Measurements from ENCODE around the gene NGDN.

Gene NGDN

GRCh38 chr14:23478109-23478759, 8.7 kb downstream of the NGDN start:
- DNase-seq (peak; percentile 26), ATAC-seq (replicated peaks) (peak; percentile 67 to 68)
- Mint-ChIP-seq H3K4me3 (no peak overlapping the region), H3K9me3 (no peaks in the 10 kb centered on the region), H3K36me3 (peaks cover 32 to 50% of the 10 kb centered on the region in 2 donors), H3K4me1 (peaks cover 11 to 19% of the 10 kb centered on the region in 2 donors), H3K27me3 (no peaks in the 10 kb centered on the region), H3K27ac (no peak overlapping the region)

- Mint-ChIP-seq H3K27me3 (no peaks in the 10 kb centered on the region), H3K36me3 (peaks cover 38 to 56% of the 10 kb centered on the region in 2 donors), H3K4me3 (no peak overlapping the region), H3K27ac (peak overlapping the region; percentile 17), H3K9me3 (no peaks in the 10 kb centered on the region), H3K4me1 (peaks cover 11 to 19% of the 10 kb centered on the region in 2 donors)
- ATAC-seq (replicated peaks): no peak
- no peak for DNase-seq
Measured at GRCh38 chr14:23481362-23481970, 12.0 kb downstream of the NGDN start.

GRCh38 chr14:23481979-23482822, 12.7 kb downstream of the NGDN start:
- no peak for DNase-seq
- Mint-ChIP-seq H3K4me3 (no peak overlapping the region), H3K27me3 (no peaks in the 10 kb centered on the region), H3K4me1 (peaks cover 8 to 19% of the 10 kb centered on the region in 2 donors), H3K9me3 (no peaks in the 10 kb centered on the region), H3K27ac (peak overlapping the region; percentile 17), H3K36me3 (peaks cover 39 to 57% of the 10 kb centered on the region in 2 donors)
- no peak for ATAC-seq (replicated peaks)

GRCh38 chr14:23482823-23483148, 13.3 kb downstream of the NGDN start:
- no peak overlapping the region for H3K27ac Mint-ChIP-seq
- peaks cover 37 to 57% of the 10 kb centered on the region in 2 donors for H3K36me3 Mint-ChIP-seq

GRCh38 chr14:23483236-23483854, 13.8 kb downstream of the NGDN start:
- Mint-ChIP-seq H3K9me3 (no peaks in the 10 kb centered on the region), H3K27ac (peak overlapping the region; percentile 11), H3K4me1 (peaks cover 6 to 15% of the 10 kb centered on the region in 2 donors), H3K36me3 (peaks cover 35 to 52% of the 10 kb centered on the region in 2 donors), H3K27me3 (no peaks in the 10 kb centered on the region), H3K4me3 (no peak overlapping the region)
- ATAC-seq (replicated peaks) (peak; percentile 49 to 62), DNase-seq (no peak)

More at GRCh38 chr14:23482823-23483148, 13.3 kb downstream of the NGDN start:
- Mint-ChIP-seq H3K9me3 (no peaks in the 10 kb centered on the region), H3K4me3 (no peak overlapping the region), H3K4me1 (peaks cover 6 to 17% of the 10 kb centered on the region in 2 donors), H3K27me3 (no peaks in the 10 kb centered on the region)
- DNase-seq (no peak), ATAC-seq (replicated peaks) (no peak)

GRCh38 chr14:23485326-23485725, 15.8 kb downstream of the NGDN start:
- H3K9me3 Mint-ChIP-seq: no peaks in the 10 kb centered on the region
- no peak overlapping the region for H3K4me3 Mint-ChIP-seq
- no peaks in the 10 kb centered on the region for H3K27me3 Mint-ChIP-seq
- H3K27ac Mint-ChIP-seq: no peak overlapping the region
- H3K4me1 Mint-ChIP-seq: peaks cover 6 to 15% of the 10 kb centered on the region in 2 donors
- peaks cover 33 to 54% of the 10 kb centered on the region in 2 donors for H3K36me3 Mint-ChIP-seq
- ATAC-seq (replicated peaks): no peak
- DNase-seq: no peak

- no peak overlapping the region for H3K4me3 Mint-ChIP-seq
- ATAC-seq (replicated peaks) (no peak), DNase-seq (no peak)
- H3K9me3 Mint-ChIP-seq: no peaks in the 10 kb centered on the region
- H3K4me1 Mint-ChIP-seq: peaks cover 6 to 15% of the 10 kb centered on the region in 2 donors
- peak overlapping the region; percentile 32 for H3K27ac Mint-ChIP-seq
- no peaks in the 10 kb centered on the region for H3K27me3 Mint-ChIP-seq
- peaks cover 35 to 54% of the 10 kb centered on the region in 2 donors for H3K36me3 Mint-ChIP-seq
Measured at GRCh38 chr14:23486036-23486435, 16.5 kb downstream of the NGDN start.

GRCh38 chr14:23487216-23487615, 17.7 kb downstream of the NGDN start:
- Mint-ChIP-seq H3K27me3 (no peaks in the 10 kb centered on the region), H3K4me3 (no peak overlapping the region), H3K4me1 (peaks cover 2 to 10% of the 10 kb centered on the region in 2 donors), H3K9me3 (no peaks in the 10 kb centered on the region), H3K36me3 (peaks cover 30 to 49% of the 10 kb centered on the region in 2 donors), H3K27ac (no peak overlapping the region)
- ATAC-seq (replicated peaks): no peak
- DNase-seq: no peak

GRCh38 chr14:23492618-23493272, 23.2 kb downstream of the NGDN start:
- Mint-ChIP-seq H3K27me3 (no peaks in the 10 kb centered on the region), H3K4me1 (no peaks in the 10 kb centered on the region), H3K4me3 (no peak overlapping the region), H3K9me3 (no peaks in the 10 kb centered on the region), H3K36me3 (peaks cover 9 to 17% of the 10 kb centered on the region in 2 donors), H3K27ac (no peak overlapping the region)
- no peak for DNase-seq
- no peak for ATAC-seq (replicated peaks)

GRCh38 chr14:23494223-23494622, 24.7 kb downstream of the NGDN start:
- DNase-seq: no peak
- no peak overlapping the region for H3K27ac Mint-ChIP-seq
- no peaks in the 10 kb centered on the region for H3K4me1 Mint-ChIP-seq
- H3K36me3 Mint-ChIP-seq: peaks cover 9 to 17% of the 10 kb centered on the region in 2 donors
- H3K9me3 Mint-ChIP-seq: no peaks in the 10 kb centered on the region
- H3K4me3 Mint-ChIP-seq: no peak overlapping the region
- ATAC-seq (replicated peaks): no peak
- no peaks in the 10 kb centered on the region for H3K27me3 Mint-ChIP-seq

- no peaks in the 10 kb centered on the region for H3K27me3 Mint-ChIP-seq
- DNase-seq: no peak
- H3K36me3 Mint-ChIP-seq: peaks cover 8 to 36% of the 10 kb centered on the region in 2 donors
- H3K4me1 Mint-ChIP-seq: peaks cover 4 to 6% of the 10 kb centered on the region in 2 donors
- no peak overlapping the region for H3K27ac Mint-ChIP-seq
- H3K9me3 Mint-ChIP-seq: no peaks in the 10 kb centered on the region
- no peak for ATAC-seq (replicated peaks)
- peak overlapping the region; percentile 10 to 48 for H3K4me3 Mint-ChIP-seq
Measured at GRCh38 chr14:23512156-23512555, 42.7 kb downstream of the NGDN start.

- no peak overlapping the region for H3K4me3 Mint-ChIP-seq
- DNase-seq: no peak
- ATAC-seq (replicated peaks): no peak
- H3K27ac Mint-ChIP-seq: no peak overlapping the region
- H3K9me3 Mint-ChIP-seq: no peaks in the 10 kb centered on the region
- H3K27me3 Mint-ChIP-seq: no peaks in the 10 kb centered on the region
- peaks cover 4 to 6% of the 10 kb centered on the region in 2 donors for H3K4me1 Mint-ChIP-seq
- H3K36me3 Mint-ChIP-seq: peaks cover 8 to 36% of the 10 kb centered on the region in 2 donors
Measured at GRCh38 chr14:23513005-23513817, 43.7 kb downstream of the NGDN start.

All from stimulated activated naive B cell treated with anti-CD40 and anti-IgM and Interleukin-4, amounts not matched to agents 10 μg/mL and 1 μg/mL and 100 μg/mL, for 72 hours (primary cell).